DND-41 (cell line): Measurements from ENCODE around the gene RBFOX1.

Experiments used
- ATAC-seq: fragments of 200-7000 bp; cut with Tn5 transposase; 3 replicates; pipeline ENCODE4 v1.9.1; 2021; ENCODE audit warnings: low read depth; ENCODE audit not compliant: insufficient read depth
- DNase-seq: peaks from one replicate; pipeline ENCODE4 v3.0.0-alpha.2; 2020
- H2AFZ ChIP-seq: 2 replicates; pipeline ENCODE4 v1.6.0; 2012; ENCODE audit warnings: low read depth, low read length
- H3K27ac ChIP-seq: 2 replicates; pipeline ENCODE4 v1.5.1; 2012; ENCODE audit warnings: low read length, inconsistent platforms
- H3K27me3 ChIP-seq: fragments of 200-600 bp; sonication (generic); 2 replicates; pipeline ENCODE4 v1.6.0; 2012; ENCODE audit warnings: low read length, mild to moderate bottlenecking, inconsistent platforms; ENCODE audit not compliant: insufficient read depth, poor library complexity
- H3K36me3 ChIP-seq: 2 replicates; pipeline ENCODE4 v1.5.1; 2012; ENCODE audit warnings: low read length, inconsistent platforms; ENCODE audit not compliant: insufficient read depth
- H3K4me1 ChIP-seq: 2 replicates; pipeline ENCODE4 v1.5.1; 2012; ENCODE audit warnings: mild to moderate bottlenecking, low read length; ENCODE audit not compliant: insufficient read depth
- H3K4me2 ChIP-seq: 2 replicates; pipeline ENCODE4 v1.6.0; 2012; ENCODE audit warnings: mild to moderate bottlenecking, moderate library complexity, low read length, inconsistent platforms; ENCODE audit not compliant: insufficient read depth
- H3K4me3 ChIP-seq, 2 experiments: fragments of 200-600 bp in 1 of 2; shearing (Covaris generic) in 1 of 2; 2 replicates each; pipeline ENCODE4 v1.5.1; 2012 to 2016; ENCODE audit warnings: inconsistent platforms in 2 of 2, low read length in 2 of 2, mild to moderate bottlenecking in 2 of 2, low read depth in 1 of 2, moderate library complexity in 1 of 2
- H3K79me2 ChIP-seq: 2 replicates; pipeline ENCODE4 v1.6.0; 2012; ENCODE audit warnings: low read length, inconsistent platforms; ENCODE audit not compliant: insufficient read depth
- H3K9ac ChIP-seq: 2 replicates; pipeline ENCODE4 v1.6.0; 2012; ENCODE audit warnings: low read depth, mild to moderate bottlenecking, inconsistent platforms, low read length, moderate library complexity
- H3K9me3 ChIP-seq: 2 replicates; pipeline ENCODE4 v1.5.1; 2012; ENCODE audit warnings: low read length, moderate library complexity, mild to moderate bottlenecking, inconsistent platforms; ENCODE audit not compliant: insufficient read depth, severe bottlenecking
- H4K20me1 ChIP-seq: 2 replicates; pipeline ENCODE4 v1.6.0; 2012; ENCODE audit warnings: low read length; ENCODE audit not compliant: insufficient read depth
- CTCF ChIP-seq: IDR thresholded peaks from 2 replicates; pipeline ENCODE4 v1.5.1; 2012; ENCODE audit warnings: borderline replicate concordance, low read length, moderate library complexity, mild to moderate bottlenecking; ENCODE audit not compliant: poor library complexity, severe bottlenecking; ENCODE audit errors: extremely low read depth
- EZH2 ChIP-seq: IDR thresholded peaks from 3 replicates; pipeline ENCODE4 v1.6.1; 2012; ENCODE audit warnings: borderline replicate concordance, low read depth, mild to moderate bottlenecking, moderate library complexity, low read length, inconsistent platforms; ENCODE audit not compliant: severe bottlenecking

RBFOX1 gene

GRCh38 chr16:7338826-7339225 lies 6.2 kb downstream of the RBFOX1 start:
- Histone ChIP-seq H3K4me3 (no peak overlapping the region), H3K36me3 (no peaks in the 10 kb centered on the region), H3K9me3 (no peaks in the 10 kb centered on the region), H4K20me1 (no peaks in the 10 kb centered on the region), H3K9ac (no peak overlapping the region), H3K27me3 (peaks cover 2% of the 10 kb centered on the region), H3K27ac (no peak overlapping the region), H3K4me2 (no peak overlapping the region), H2AFZ (no peak overlapping the region), H3K4me1 (no peaks in the 10 kb centered on the region), H3K79me2 (no peaks in the 10 kb centered on the region)
- TF ChIP-seq EZH2 (no peak), CTCF (no peak)
- ATAC-seq (no peak), DNase-seq (no peak)

GRCh38 chr16:7339700-7340099 lies 7.1 kb downstream of the RBFOX1 start:
- H3K4me2 ChIP-seq, result no peak overlapping the region
- H3K9ac ChIP-seq, result no peak overlapping the region
- no peaks in the 10 kb centered on the region for H3K9me3 ChIP-seq
- TF ChIP-seq CTCF (no peak), EZH2 (no peak)
- DNase-seq, result no peak
- no peaks in the 10 kb centered on the region for H3K79me2 ChIP-seq
- H4K20me1 ChIP-seq, result no peaks in the 10 kb centered on the region
- no peak for ATAC-seq
- H2AFZ ChIP-seq, result no peak overlapping the region
- no peaks in the 10 kb centered on the region for H3K4me1 ChIP-seq
- H3K27me3 ChIP-seq, result peaks cover 2% of the 10 kb centered on the region
- H3K27ac ChIP-seq, result no peak overlapping the region
- H3K36me3 ChIP-seq, result no peaks in the 10 kb centered on the region
- H3K4me3 ChIP-seq, result no peak overlapping the region

GRCh38 chr16:7340938-7341337 lies 8.3 kb downstream of the RBFOX1 start:
- Histone ChIP-seq H3K9me3 (no peaks in the 10 kb centered on the region), H3K36me3 (no peaks in the 10 kb centered on the region), H2AFZ (no peak overlapping the region), H3K27ac (no peak overlapping the region), H3K4me3 (no peak overlapping the region), H3K4me1 (no peaks in the 10 kb centered on the region), H3K4me2 (no peak overlapping the region), H4K20me1 (no peaks in the 10 kb centered on the region), H3K27me3 (no peaks in the 10 kb centered on the region), H3K9ac (no peak overlapping the region), H3K79me2 (no peaks in the 10 kb centered on the region)
- ATAC-seq (no peak), DNase-seq (no peak)
- no peak for TF ChIP-seq CTCF
- no peak for TF ChIP-seq EZH2

- TF ChIP-seq EZH2, result no peak
- no peak for TF ChIP-seq CTCF
- no peaks in the 10 kb centered on the region for H4K20me1 ChIP-seq
- H3K79me2 ChIP-seq, result no peaks in the 10 kb centered on the region
- H3K9me3 ChIP-seq, result no peaks in the 10 kb centered on the region
- ATAC-seq (no peak), DNase-seq (no peak)
- H3K27me3 ChIP-seq, result no peaks in the 10 kb centered on the region
- H3K4me2 ChIP-seq, result no peak overlapping the region
- H3K9ac ChIP-seq, result no peak overlapping the region
- H3K27ac ChIP-seq, result no peak overlapping the region
- no peaks in the 10 kb centered on the region for H3K4me1 ChIP-seq
- no peaks in the 10 kb centered on the region for H3K36me3 ChIP-seq
- H3K4me3 ChIP-seq, result no peak overlapping the region
- H2AFZ ChIP-seq, result no peak overlapping the region
These were observed 10.0 kb downstream of the RBFOX1 start for GRCh38 chr16:7342598-7342997.
